HepG2 (cell line): ENCODE results near the gene GNG12. TPM values are rescaled to one million over a fixed set of nuclear protein-coding genes. Genes with fewer than 3 reads are reported as not detected.

Source experiments
- CREM ChIP-seq, 2 experiments: sonication (generic) in 1 of 2; formaldehyde crosslinking in 1 of 2; IDR thresholded peaks; 2 replicates each; pipeline versions ENCODE4 v1.4.0 to v1.6.1; 2016 to 2020; ENCODE audit warnings: antibody characterized with exemption in 1 of 2, mild to moderate bottlenecking in 1 of 2, missing genetic modification reagents in 1 of 2
- ELF3 ChIP-seq: IDR thresholded peaks from 2 replicates; pipeline ENCODE4 v1.6.1; 2016; ENCODE audit warnings: missing genetic modification reagents, missing compliant biosample characterization
- HMG20B ChIP-seq: conservative IDR thresholded peaks from 2 replicates; pipeline ENCODE4 v1.6.1; 2016; ENCODE audit warnings: missing genetic modification reagents, missing compliant biosample characterization
- NCOR1 ChIP-seq: fragments of 200-600 bp; sonication (generic); IDR thresholded peaks from 2 replicates; pipeline ENCODE4 v1.7.0; 2017; ENCODE audit warnings: antibody characterized with exemption, low read length, borderline replicate concordance
- SAP130 ChIP-seq: IDR thresholded peaks from 2 replicates; pipeline ENCODE4 v1.6.1; 2016; ENCODE audit warnings: low read depth
- SOX13 ChIP-seq, 3 experiments: fragments of 450-650 bp in 1 of 3; sonication (generic) in 1 of 3; formaldehyde crosslinking in 1 of 3; IDR thresholded peaks in 2 of 3; conservative IDR thresholded peaks in 1 of 3; 2 replicates each; pipeline versions ENCODE4 v1.5.0 to v1.6.1; 2016 to 2020; ENCODE audit warnings: antibody characterized with exemption in 1 of 3, mild to moderate bottlenecking in 1 of 3, missing compliant biosample characterization in 1 of 3, missing genetic modification reagents in 1 of 3, moderate library complexity in 1 of 3
- STAG1 ChIP-seq: sonication (generic); formaldehyde crosslinking; IDR thresholded peaks from 2 replicates; pipeline ENCODE4 v1.4.0; 2020; ENCODE audit warnings: missing genetic modification reagents
- THYN1 ChIP-seq: sonication (generic); formaldehyde crosslinking; IDR thresholded peaks from 2 replicates; pipeline ENCODE4 v1.8.1; 2023; ENCODE audit warnings: low read depth, mild to moderate bottlenecking, moderate library complexity, missing genetic modification reagents, borderline replicate concordance
- ZFAT ChIP-seq: sonication (generic); formaldehyde crosslinking; conservative IDR thresholded peaks from 2 replicates; pipeline ENCODE4 v1.8.1; 2023; ENCODE audit warnings: missing genetic modification reagents, inconsistent platforms
- ZNF549 ChIP-seq: sonication (generic); formaldehyde crosslinking; IDR thresholded peaks from 2 replicates; pipeline ENCODE4 v1.5.0; 2020; ENCODE audit warnings: missing genetic modification reagents
- polyA plus RNA-seq, 8 experiments: library from polyadenylated mRNA; depleted of rRNA in 3 of 8; stranded (reverse) in 7 of 8; unstranded in 1 of 8; fragments of >200 nt; fragmentation: Illumina TruSeq in 4 of 8; extraction: Trizol in 4 of 8; gene quantifications; 2 replicates each; pipeline versions ENCODE4 v1.2.1 to v1.2.3, GENCODE V29; 2011 to 2016; ENCODE audit warnings: low read depth in 4 of 8, missing spikeins in 1 of 8, mixed read lengths in 1 of 8; ENCODE audit not compliant: insufficient read depth in 1 of 8
- total RNA-seq, 5 experiments: library from RNA; depleted of rRNA; stranded (reverse); fragments of >200 nt; fragmentation: Illumina TruSeq; extraction: Trizol; gene quantifications; 2 replicates each; pipeline ENCODE4 v1.2.3, GENCODE V29; 2016; ENCODE audit warnings: low read depth in 1 of 5
- TF ChIP-seq, protein P1 (sequence below): sonication (generic); formaldehyde crosslinking; IDR thresholded peaks from 2 replicates; pipeline ENCODE4 v1.4.0; 2020; ENCODE audit warnings: mild to moderate bottlenecking, missing genetic modification reagents
- TF ChIP-seq, protein P2 (sequence below): sonication (generic); IDR thresholded peaks from 2 replicates; pipeline ENCODE4 v1.6.1; 2016; ENCODE audit warnings: low read depth, borderline replicate concordance
- TF ChIP-seq, protein P3 (sequence below): sonication (generic); formaldehyde crosslinking; IDR thresholded peaks from 2 replicates; pipeline ENCODE4 v1.5.1; 2020; ENCODE audit warnings: mild to moderate bottlenecking, missing genetic modification reagents, borderline replicate concordance

GNG12 gene
- total and polyA plus RNA-seq, 2 of the 13 experiments (the other 11 are each of a cell fraction or from before 2014, with no cell fraction given), result 0.11 TPM

DNA sequence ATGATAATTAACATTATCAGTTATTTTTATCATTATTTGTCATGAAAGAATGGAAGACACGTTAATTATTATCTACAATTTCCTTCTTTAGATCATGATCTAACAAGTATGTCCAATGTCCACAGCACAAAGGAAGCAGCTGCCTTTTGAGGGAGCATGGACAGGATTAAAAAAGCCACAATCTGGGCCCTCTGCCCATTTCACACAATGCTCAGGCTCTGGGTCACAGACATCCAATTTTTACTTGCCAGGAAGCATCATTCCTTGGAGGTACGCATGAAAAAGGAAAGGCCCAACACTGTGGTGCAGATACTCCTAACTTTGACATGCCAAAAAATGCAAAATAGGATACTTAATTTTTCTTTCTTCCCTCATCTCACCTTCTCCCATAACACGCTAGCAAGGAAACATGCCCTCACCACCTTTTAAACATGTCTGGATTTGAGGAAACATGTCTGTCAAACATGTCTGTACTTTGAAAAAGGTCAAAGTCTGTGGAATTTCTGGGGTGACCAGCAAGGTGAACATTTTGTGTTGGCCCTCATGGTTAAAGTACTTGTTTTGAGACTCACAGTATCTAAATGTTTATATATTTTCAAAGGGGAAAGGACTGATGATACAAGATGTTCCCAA, 108.2 kb downstream of the GNG12 start (continued):
- TF ChIP-seq, protein P1, sequence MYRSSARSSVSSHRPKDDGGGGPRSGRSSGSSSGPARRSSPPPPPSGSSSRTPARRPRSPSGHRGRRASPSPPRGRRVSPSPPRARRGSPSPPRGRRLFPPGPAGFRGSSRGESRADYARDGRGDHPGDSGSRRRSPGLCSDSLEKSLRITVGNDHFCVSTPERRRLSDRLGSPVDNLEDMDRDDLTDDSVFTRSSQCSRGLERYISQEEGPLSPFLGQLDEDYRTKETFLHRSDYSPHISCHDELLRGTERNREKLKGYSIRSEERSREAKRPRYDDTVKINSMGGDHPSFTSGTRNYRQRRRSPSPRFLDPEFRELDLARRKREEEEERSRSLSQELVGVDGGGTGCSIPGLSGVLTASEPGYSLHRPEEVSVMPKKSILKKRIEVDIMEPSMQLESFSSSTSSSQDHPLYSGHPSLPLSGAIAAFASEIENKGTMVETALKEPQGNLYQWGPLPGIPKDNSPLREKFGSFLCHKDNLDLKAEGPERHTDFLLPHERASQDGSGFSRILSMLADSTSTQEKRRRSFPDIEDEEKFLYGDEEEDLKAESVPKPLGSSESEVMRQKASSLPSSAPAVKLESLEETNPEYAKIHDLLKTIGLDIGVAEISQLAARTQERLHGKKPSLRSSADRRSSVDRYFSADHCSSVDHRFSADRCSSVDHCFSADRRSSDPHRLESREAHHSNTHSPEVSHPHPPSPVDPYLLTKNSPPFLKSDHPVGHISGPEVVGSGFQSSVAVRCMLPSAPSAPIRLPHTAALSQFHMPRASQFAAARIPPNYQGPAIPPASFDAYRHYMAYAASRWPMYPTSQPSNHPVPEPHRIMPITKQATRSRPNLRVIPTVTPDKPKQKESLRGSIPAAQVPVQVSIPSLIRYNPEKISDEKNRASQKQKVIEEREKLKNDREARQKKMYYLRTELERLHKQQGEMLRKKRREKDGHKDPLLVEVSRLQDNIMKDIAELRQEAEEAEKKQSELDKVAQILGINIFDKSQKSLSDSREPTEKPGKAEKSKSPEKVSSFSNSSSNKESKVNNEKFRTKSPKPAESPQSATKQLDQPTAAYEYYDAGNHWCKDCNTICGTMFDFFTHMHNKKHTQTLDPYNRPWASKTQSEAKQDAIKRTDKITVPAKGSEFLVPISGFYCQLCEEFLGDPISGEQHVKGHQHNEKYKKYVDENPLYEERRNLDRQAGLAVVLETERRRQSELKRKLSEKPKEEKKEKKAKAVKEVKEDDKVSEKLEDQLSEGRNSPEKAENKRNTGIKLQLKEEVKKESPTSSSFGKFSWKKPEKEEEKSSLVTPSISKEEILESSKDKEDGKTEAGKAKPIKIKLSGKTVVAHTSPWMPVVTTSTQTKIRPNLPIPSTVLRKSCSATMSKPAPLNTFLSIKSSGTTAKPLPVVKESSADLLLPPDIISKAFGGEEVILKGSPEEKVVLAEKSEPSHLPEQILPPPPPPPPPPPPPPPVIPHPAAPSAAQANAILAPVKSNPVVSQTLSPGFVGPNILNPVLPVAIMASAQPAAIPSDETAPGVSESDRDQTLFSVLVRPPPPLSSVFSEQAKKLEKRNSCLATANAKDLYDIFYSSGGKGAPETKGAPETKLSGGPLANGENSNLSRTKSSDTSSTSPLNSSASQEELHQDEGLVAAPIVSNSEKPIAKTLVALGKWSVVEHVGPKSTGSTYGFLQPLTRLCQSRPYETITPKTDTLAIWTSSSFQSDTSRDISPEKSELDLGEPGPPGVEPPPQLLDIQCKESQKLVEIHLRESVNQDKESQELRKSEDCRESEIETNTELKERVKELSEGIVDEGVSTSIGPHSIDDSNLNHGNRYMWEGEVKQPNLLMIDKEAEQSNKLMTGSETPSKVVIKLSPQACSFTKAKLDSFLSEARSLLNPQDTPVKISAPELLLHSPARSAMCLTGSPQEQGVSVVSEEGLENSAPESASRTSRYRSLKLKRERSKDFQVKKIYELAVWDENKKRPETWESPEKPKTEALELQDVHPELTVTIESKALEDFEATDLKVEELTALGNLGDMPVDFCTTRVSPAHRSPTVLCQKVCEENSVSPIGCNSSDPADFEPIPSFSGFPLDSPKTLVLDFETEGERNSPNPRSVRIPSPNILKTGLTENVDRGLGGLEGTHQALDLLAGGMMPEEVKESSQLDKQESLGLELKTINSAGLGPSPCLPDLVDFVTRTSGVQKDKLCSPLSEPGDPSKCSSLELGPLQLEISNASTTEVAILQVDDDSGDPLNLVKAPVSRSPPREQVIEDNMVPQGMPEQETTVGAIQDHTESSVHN (CRISPR knock-in tag), result no peak
- no peak for TF ChIP-seq THYN1 (CRISPR knock-in tag)
- no peak for TF ChIP-seq ZFAT (CRISPR knock-in tag)
- TF ChIP-seq, protein P2, sequence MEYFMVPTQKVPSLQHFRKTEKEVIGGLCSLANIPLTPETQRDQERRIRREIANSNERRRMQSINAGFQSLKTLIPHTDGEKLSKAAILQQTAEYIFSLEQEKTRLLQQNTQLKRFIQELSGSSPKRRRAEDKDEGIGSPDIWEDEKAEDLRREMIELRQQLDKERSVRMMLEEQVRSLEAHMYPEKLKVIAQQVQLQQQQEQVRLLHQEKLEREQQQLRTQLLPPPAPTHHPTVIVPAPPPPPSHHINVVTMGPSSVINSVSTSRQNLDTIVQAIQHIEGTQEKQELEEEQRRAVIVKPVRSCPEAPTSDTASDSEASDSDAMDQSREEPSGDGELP, result peak; percentile 23; the same call in 1 of the 2 replicates
- TF ChIP-seq HMG20B (CRISPR knock-in tag), result no peak
- no peak for TF ChIP-seq ZNF549
- TF ChIP-seq ELF3 (CRISPR knock-in tag), result peak; percentile 20; the same call in 1 of the 2 replicates
- TF ChIP-seq CREM (IDR thresholded peaks at IDR 0.05), result peak; percentile 18; the same call in 1 of the 2 replicates
- TF ChIP-seq CREM (CRISPR knock-in tag; IDR thresholded peaks at IDR 0.05), result no peak
- TF ChIP-seq NCOR1, result no peak
- TF ChIP-seq, protein P3, sequence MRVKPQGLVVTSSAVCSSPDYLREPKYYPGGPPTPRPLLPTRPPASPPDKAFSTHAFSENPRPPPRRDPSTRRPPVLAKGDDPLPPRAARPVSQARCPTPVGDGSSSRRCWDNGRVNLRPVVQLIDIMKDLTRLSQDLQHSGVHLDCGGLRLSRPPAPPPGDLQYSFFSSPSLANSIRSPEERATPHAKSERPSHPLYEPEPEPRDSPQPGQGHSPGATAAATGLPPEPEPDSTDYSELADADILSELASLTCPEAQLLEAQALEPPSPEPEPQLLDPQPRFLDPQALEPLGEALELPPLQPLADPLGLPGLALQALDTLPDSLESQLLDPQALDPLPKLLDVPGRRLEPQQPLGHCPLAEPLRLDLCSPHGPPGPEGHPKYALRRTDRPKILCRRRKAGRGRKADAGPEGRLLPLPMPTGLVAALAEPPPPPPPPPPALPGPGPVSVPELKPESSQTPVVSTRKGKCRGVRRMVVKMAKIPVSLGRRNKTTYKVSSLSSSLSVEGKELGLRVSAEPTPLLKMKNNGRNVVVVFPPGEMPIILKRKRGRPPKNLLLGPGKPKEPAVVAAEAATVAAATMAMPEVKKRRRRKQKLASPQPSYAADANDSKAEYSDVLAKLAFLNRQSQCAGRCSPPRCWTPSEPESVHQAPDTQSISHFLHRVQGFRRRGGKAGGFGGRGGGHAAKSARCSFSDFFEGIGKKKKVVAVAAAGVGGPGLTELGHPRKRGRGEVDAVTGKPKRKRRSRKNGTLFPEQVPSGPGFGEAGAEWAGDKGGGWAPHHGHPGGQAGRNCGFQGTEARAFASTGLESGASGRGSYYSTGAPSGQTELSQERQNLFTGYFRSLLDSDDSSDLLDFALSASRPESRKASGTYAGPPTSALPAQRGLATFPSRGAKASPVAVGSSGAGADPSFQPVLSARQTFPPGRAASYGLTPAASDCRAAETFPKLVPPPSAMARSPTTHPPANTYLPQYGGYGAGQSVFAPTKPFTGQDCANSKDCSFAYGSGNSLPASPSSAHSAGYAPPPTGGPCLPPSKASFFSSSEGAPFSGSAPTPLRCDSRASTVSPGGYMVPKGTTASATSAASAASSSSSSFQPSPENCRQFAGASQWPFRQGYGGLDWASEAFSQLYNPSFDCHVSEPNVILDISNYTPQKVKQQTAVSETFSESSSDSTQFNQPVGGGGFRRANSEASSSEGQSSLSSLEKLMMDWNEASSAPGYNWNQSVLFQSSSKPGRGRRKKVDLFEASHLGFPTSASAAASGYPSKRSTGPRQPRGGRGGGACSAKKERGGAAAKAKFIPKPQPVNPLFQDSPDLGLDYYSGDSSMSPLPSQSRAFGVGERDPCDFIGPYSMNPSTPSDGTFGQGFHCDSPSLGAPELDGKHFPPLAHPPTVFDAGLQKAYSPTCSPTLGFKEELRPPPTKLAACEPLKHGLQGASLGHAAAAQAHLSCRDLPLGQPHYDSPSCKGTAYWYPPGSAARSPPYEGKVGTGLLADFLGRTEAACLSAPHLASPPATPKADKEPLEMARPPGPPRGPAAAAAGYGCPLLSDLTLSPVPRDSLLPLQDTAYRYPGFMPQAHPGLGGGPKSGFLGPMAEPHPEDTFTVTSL, result no peak; the same call in 1 of the 2 replicates
- peak; percentile 53 for TF ChIP-seq SAP130
- 0 out of 2 replicates have a peak, but pooled peaks have one; percentile 4 for TF ChIP-seq STAG1 (CRISPR knock-in tag)
- TF ChIP-seq SOX13 (IDR thresholded peaks at IDR 0.05), result no peak
- peak in 1 of 2 experiments; percentile 72; a peak in 2 of 4 replicates for TF ChIP-seq SOX13 (CRISPR knock-in tag; conservative IDR thresholded peaks at IDR 0.05 in 1 of 2, IDR thresholded peaks at IDR 0.05 in 1 of 2)
